Measurements from ENCODE around the gene ZNF286A.

The ZNF286A gene

DNA sequence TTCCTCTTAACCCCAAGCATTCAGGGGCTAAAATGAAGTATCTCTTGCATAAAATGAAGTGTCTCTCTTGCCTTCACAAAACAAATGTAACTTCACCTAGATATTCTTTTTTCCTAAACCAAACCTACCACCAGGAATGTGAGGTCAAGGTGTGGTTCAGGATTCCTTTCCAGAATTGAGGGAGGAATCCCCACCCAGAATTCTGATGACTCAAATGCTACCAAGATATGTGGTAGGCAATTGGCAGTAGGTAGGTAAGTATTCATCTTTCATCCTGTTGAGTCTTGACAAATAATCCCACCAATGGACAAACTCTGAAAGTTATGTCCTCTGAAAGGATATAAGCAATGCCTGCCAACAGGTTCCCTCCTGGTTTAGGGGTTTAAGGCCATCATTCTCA, 41.7 kb upstream of the ZNF286A start:
- no peak for DNase-seq (ENCODE audit: low read depth)
- no peak overlapping the region for H3K4me3 ChIP-seq (ENCODE audit: low read depth, low read length)
- no peak for TF ChIP-seq CTCF (IDR thresholded peaks at IDR 0.05; ENCODE audit: low read depth, low read length, missing control alignments)
- in situ Hi-C loops (cut with HindIII; ENCODE audit: low sequenced_read_pairs), result no loop called here

DNA sequence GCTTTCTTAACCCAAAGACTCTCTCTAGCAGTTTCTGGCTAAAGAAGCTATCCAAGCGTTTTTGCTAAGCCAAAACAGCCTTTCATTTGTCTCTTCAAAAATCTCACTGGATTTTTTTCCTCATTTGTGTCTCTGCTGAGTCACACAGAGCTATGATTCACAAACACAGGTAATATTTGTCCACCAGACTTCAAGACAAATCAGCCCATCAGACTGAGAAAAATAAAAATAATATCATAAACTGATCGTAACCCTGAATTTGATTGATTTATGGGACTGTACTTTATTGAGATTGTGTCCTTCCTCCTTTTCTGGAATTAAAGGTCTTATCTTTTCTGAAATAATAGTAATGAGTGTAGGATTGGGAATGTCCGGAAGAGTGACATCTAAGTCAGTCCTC, 41.3 kb upstream of the ZNF286A start:
- TF ChIP-seq CTCF (IDR thresholded peaks at IDR 0.05; ENCODE audit: low read depth, low read length, missing control alignments), result no peak
- H3K4me3 ChIP-seq (ENCODE audit: low read depth, low read length), result no peak overlapping the region
- DNase-seq (ENCODE audit: low read depth), result no peak
- in situ Hi-C loops (cut with HindIII; ENCODE audit: low sequenced_read_pairs), result no loop called here

- no peak overlapping the region for H3K4me3 ChIP-seq (ENCODE audit: low read depth, low read length)
- in situ Hi-C loops (cut with HindIII; ENCODE audit: low sequenced_read_pairs), result no loop called here
- no peak for DNase-seq (ENCODE audit: low read depth)
- no peak for TF ChIP-seq CTCF (IDR thresholded peaks at IDR 0.05; ENCODE audit: low read depth, low read length, missing control alignments)
Measured at GRCh38 chr17:15659236-15659635, 40.3 kb upstream of the ZNF286A start.

DNA sequence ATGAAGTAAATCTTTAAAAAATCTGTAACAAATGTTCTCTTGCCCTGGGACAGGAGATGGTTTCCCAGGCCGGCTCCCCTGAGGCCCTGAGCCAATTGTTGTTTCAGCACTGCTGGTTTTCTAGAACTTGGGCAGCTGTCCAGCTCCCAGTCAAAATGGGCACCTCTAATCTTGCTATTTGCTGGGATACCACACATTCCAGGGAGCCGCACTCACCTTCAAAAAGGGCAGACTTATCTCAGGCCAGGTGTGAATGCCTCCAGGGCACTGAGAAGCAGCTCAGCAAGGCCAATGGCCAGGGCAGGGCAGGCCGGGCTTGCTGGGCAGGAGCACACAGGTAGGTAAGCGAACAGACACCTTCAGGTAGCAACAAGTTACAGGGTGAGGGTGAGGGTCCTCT, 39.9 kb upstream of the ZNF286A start:
- no peak for TF ChIP-seq CTCF (IDR thresholded peaks at IDR 0.05; ENCODE audit: low read depth, low read length, missing control alignments)
- in situ Hi-C loops (cut with HindIII; ENCODE audit: low sequenced_read_pairs), result no loop called here
- no peak for DNase-seq (ENCODE audit: low read depth)
- no peak overlapping the region for H3K4me3 ChIP-seq (ENCODE audit: low read depth, low read length)

DNA sequence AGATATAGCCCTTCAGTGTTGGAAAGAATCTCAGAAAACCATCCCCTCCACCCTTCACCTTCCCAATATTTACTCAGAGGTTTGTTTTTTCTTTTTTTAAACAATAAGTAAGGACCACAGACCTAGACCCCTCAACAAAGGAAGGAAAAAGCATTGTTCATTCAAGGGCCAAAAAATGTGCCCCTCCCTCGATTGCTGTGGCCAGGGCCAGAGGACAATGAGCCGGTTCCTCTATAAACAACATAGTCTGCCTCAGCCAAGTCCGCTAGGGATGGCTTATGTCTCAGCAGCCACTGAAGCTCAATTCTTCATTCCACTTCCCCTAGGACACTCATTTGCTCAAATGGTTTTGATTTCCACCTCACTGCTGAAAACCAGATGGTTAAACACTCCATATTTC, 39.5 kb upstream of the ZNF286A start:
- TF ChIP-seq CTCF (IDR thresholded peaks at IDR 0.05; ENCODE audit: low read depth, low read length, missing control alignments), result no peak
- DNase-seq (ENCODE audit: low read depth), result no peak
- H3K4me3 ChIP-seq (ENCODE audit: low read depth, low read length), result no peak overlapping the region
- in situ Hi-C loops (cut with HindIII; ENCODE audit: low sequenced_read_pairs), result no loop called here

- no peak for TF ChIP-seq CTCF (IDR thresholded peaks at IDR 0.05; ENCODE audit: low read depth, low read length, missing control alignments)
- H3K4me3 ChIP-seq (ENCODE audit: low read depth, low read length), result no peak overlapping the region
- no peak for DNase-seq (ENCODE audit: low read depth)
- in situ Hi-C loops (cut with HindIII; ENCODE audit: low sequenced_read_pairs), result no loop called here
Measured at GRCh38 chr17:15662681-15663080, 36.9 kb upstream of the ZNF286A start.

DNA sequence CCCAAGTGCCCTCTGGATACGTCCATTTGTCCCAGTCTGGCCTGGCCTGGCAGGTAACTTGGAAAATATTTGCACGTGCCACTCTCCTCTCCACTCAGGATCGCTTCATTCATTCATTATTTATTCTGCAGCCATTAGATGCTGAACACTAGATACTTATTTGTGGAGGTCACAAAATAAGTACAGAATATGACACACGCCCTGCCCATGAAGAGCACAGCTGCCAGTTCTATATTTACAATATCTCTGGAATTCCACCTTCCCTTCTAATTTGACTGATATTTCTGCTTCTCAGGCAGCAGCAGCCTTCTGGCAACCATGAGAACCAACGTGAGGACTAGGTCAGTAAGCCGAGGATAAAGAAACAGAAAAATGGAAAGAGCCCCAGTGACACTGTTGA, 36.4 kb upstream of the ZNF286A start:
- TF ChIP-seq CTCF (IDR thresholded peaks at IDR 0.05; ENCODE audit: low read depth, low read length, missing control alignments), result no peak
- H3K4me3 ChIP-seq (ENCODE audit: low read depth, low read length), result no peak overlapping the region
- in situ Hi-C loops (cut with HindIII; ENCODE audit: low sequenced_read_pairs), result no loop called here
- DNase-seq (ENCODE audit: low read depth), result no peak

All from astrocyte of the cerebellum (primary cell).